HCT116 (cell line): Measurements from ENCODE around the gene MYO3B. TPM values are rescaled to one million over a fixed set of nuclear protein-coding genes. Genes with fewer than 3 reads are reported as not detected.

Experiments used
- ATAC-seq: fragments of 200-7000 bp; cut with Tn5 transposase; 2 replicates; pipeline ENCODE4 v1.9.1; 2020; ENCODE audit warnings: mild to moderate bottlenecking, moderate library complexity
- BruUV-seq: library from RNA; stranded (reverse); fragments of 400-500 nt; replicated peaks from 2 replicates; lab custom pipeline; 2021; lab: Mats Ljungman, UMichigan
- CTCF ChIA-PET: fragments of 300-600 bp; sonication (Branson Sonifier 250); formaldehyde crosslinking; loops from one replicate; lab custom pipeline; 2021; ENCODE audit warnings: antibody characterized with exemption; lab: Charles Lee
- POLR2A ChIA-PET: fragments of 300-600, 350-600 bp; sonication (Branson Sonifier 250); formaldehyde crosslinking; loops from one replicate; lab custom pipeline; 2021; ENCODE audit warnings: antibody characterized with exemption; lab: Charles Lee
- RAD21 ChIA-PET, 2 experiments: fragments of 300-600 bp; sonication (Branson Sonifier 250); formaldehyde crosslinking; loops; one replicate each; lab custom pipeline; 2023; ENCODE audit warnings: low total read pairs in 2 of 2; ENCODE audit not compliant: uncharacterized antibody in 2 of 2, unreplicated experiment in 2 of 2, low non-redundant PET in 1 of 2; lab: Charles Lee
- DNase-seq: peaks from one replicate; pipeline ENCODE4 v3.0.0-alpha.2; 2010; ENCODE audit warnings: low read depth, low spot score
- H2AFZ ChIP-seq: fragments of 200-600 bp; shearing (Covaris generic), sonication (generic); 2 replicates; pipeline ENCODE4 v1.6.1; 2017; ENCODE audit warnings: low read depth, mixed run types, mixed read lengths, antibody characterized with exemption, low read length; ENCODE audit not compliant: poor library complexity, severe bottlenecking
- H3K27ac ChIP-seq: 2 replicates; pipeline ENCODE4 v1.5.1; 2012; ENCODE audit warnings: low read depth, low read length
- H3K27me3 ChIP-seq: fragments of 200-600 bp; sonication (generic); 2 replicates; pipeline ENCODE4 v1.6.1; 2016; ENCODE audit warnings: mixed run types, low read length, mixed read lengths; ENCODE audit not compliant: insufficient read depth
- H3K36me3 ChIP-seq, 2 experiments: fragments of 200-500 bp in 1 of 2; fragments of 200-600 bp in 1 of 2; sonication (Bioruptor generic) in 1 of 2; sonication (generic) in 1 of 2; 2 replicates each; pipeline versions ENCODE4 v1.5.1 to v1.6.1; 2014 to 2016; ENCODE audit warnings: low read length in 2 of 2, inconsistent platforms in 1 of 2, mixed read lengths in 1 of 2, mixed run types in 1 of 2; ENCODE audit not compliant: insufficient read depth in 2 of 2, control insufficient read depth in 1 of 2
- H3K4me1 ChIP-seq, 2 experiments: fragments of 200-600 bp in 1 of 2; sonication (generic) in 1 of 2; 2 replicates each; pipeline versions ENCODE4 v1.5.1 to v1.6.1; 2012 to 2017; ENCODE audit warnings: low read length in 2 of 2, inconsistent platforms in 1 of 2, mild to moderate bottlenecking in 1 of 2, mixed read lengths in 1 of 2, mixed run types in 1 of 2, moderate library complexity in 1 of 2; ENCODE audit not compliant: insufficient read depth in 2 of 2, control insufficient read depth in 1 of 2
- H3K4me2 ChIP-seq: fragments of 200-600 bp; sonication (generic); 2 replicates; pipeline ENCODE4 v1.6.1; 2017; ENCODE audit warnings: mixed run types, low read length, mixed read lengths
- H3K4me3 ChIP-seq, 2 experiments: fragments of 200-600 bp in 1 of 2; sonication (generic) in 1 of 2; replicated peaks in 1 of 2; 2 replicates each; pipeline ENCODE4 v1.5.1; 2011 to 2016; ENCODE audit warnings: low read length in 2 of 2, control low read depth in 1 of 2, low read depth in 1 of 2, mild to moderate bottlenecking in 1 of 2, mixed read lengths in 1 of 2, mixed run types in 1 of 2
- H3K79me2 ChIP-seq: fragments of 200-600 bp; sonication (generic); 2 replicates; pipeline ENCODE4 v1.6.1; 2017; ENCODE audit warnings: mild to moderate bottlenecking, mixed run types, low read length, moderate library complexity, mixed read lengths; ENCODE audit not compliant: insufficient read depth
- H3K9ac ChIP-seq: fragments of 200-600 bp; sonication (generic); 2 replicates; pipeline ENCODE4 v1.6.1; 2016; ENCODE audit warnings: low read length, mixed read lengths
- H3K9me2 ChIP-seq: fragments of 200-600 bp; sonication (generic), shearing (Covaris generic); 2 replicates; pipeline ENCODE4 v1.6.1; 2017; ENCODE audit warnings: mixed run types, mild to moderate bottlenecking, moderate library complexity; ENCODE audit not compliant: insufficient read depth
- H3K9me3 ChIP-seq, 2 experiments: fragments of 200-500 bp in 1 of 2; fragments of 200-600 bp in 1 of 2; sonication (Bioruptor generic) in 1 of 2; sonication (generic) in 1 of 2; 2 replicates each; pipeline ENCODE4 v1.6.1; 2014 to 2017; ENCODE audit warnings: low read length in 2 of 2, mixed read lengths in 2 of 2, inconsistent platforms in 1 of 2, low read depth in 1 of 2, mild to moderate bottlenecking in 1 of 2, mixed run types in 1 of 2, moderate library complexity in 1 of 2; ENCODE audit not compliant: control insufficient read depth in 1 of 2, insufficient read depth in 1 of 2
- H4K20me1 ChIP-seq: fragments of 200-600 bp; sonication (generic), shearing (Covaris generic); 2 replicates; pipeline ENCODE4 v1.6.1; 2017; ENCODE audit warnings: mixed run types, mild to moderate bottlenecking, moderate library complexity; ENCODE audit not compliant: insufficient read depth
- ATF3 ChIP-seq: IDR thresholded peaks from 2 replicates; pipeline ENCODE4 v1.6.1; 2012
- CEBPB ChIP-seq: IDR thresholded peaks from 2 replicates; pipeline ENCODE4 v1.6.1; 2012; ENCODE audit warnings: low read depth
- FOSL1 ChIP-seq: IDR thresholded peaks from 2 replicates; pipeline ENCODE4 v1.6.1; 2012; ENCODE audit warnings: low read depth
- JUND ChIP-seq: IDR thresholded peaks from 2 replicates; pipeline ENCODE4 v1.6.1; 2012
- MAX ChIP-seq: IDR thresholded peaks from 2 replicates; pipeline ENCODE4 v1.6.1; 2012
- RAD21 ChIP-seq: IDR thresholded peaks from 2 replicates; pipeline ENCODE4 v1.6.1; 2012; ENCODE audit warnings: low read depth, mild to moderate bottlenecking
- REST ChIP-seq: IDR thresholded peaks from 2 replicates; pipeline ENCODE4 v1.6.1; 2012; ENCODE audit warnings: low read depth
- SIN3A ChIP-seq: IDR thresholded peaks from 2 replicates; pipeline ENCODE4 v1.6.1; 2012; ENCODE audit warnings: low read depth
- SP1 ChIP-seq: IDR thresholded peaks from 2 replicates; pipeline ENCODE4 v1.6.1; 2012; ENCODE audit warnings: low read depth
- SRF ChIP-seq: IDR thresholded peaks from 2 replicates; pipeline ENCODE4 v1.6.1; 2012; ENCODE audit warnings: low read depth
- ZBTB33 ChIP-seq: IDR thresholded peaks from 2 replicates; pipeline ENCODE4 v1.6.1; 2011; ENCODE audit warnings: mild to moderate bottlenecking, low read length, moderate library complexity; ENCODE audit not compliant: insufficient replicate concordance; ENCODE audit errors: extremely low read depth
- ZFX ChIP-seq: fragments of 450-650 bp; IDR thresholded peaks from 2 replicates; pipeline ENCODE4 v1.6.1; 2017
- ZNF274 ChIP-seq: fragments of 200-500 bp; sonication (Bioruptor generic); IDR thresholded peaks from 2 replicates; pipeline ENCODE4 v1.6.1; 2014; ENCODE audit warnings: mild to moderate bottlenecking, low read depth, low read length, inconsistent platforms
- intact Hi-C: fragments of 100-400 bp; cut with micrococcal nuclease; formaldehyde crosslinking; loops from 2 replicates; pipeline ENCODE4 v1.10.0; 2022
- total RNA-seq: library from RNA; stranded (reverse); gene quantifications from one replicate; pipeline ENCODE4 v1.2.1, GENCODE V29; 2021; ENCODE audit not compliant: unreplicated experiment

Gene MYO3B
- total RNA-seq, 1 experiment from 2014 or later: not detected

- Histone ChIP-seq H3K4me3 (no peak overlapping the region), H3K79me2 (no peaks in the 10 kb centered on the region), H3K27me3 (peaks cover 23% of the 10 kb centered on the region), H3K9me3 (no peaks in the 10 kb centered on the region), H4K20me1 (no peaks in the 10 kb centered on the region), H3K4me2 (no peak overlapping the region), H3K4me1 (no peaks in the 10 kb centered on the region), H3K9ac (no peak overlapping the region)
- ATAC-seq (no peak), DNase-seq (no peak)
- BruUV-seq: no TSS peak
- intact Hi-C loops: no loop called here
- RAD21 ChIA-PET: interaction anchor here in 1 of 2 experiments (0.7 kb wide), 1 partner anchor 365 kb away, joined by 3 read pairs; no protein-coding TSS in a partner anchor
- CTCF ChIA-PET: interaction anchor here (2.2 to 3.5 kb wide), 3 partner anchors 11 to 443 kb away, joined by 5 to 87 read pairs (median 23); partner anchors contain the start of gene GAD1
- no peak for TF ChIP-seq RAD21
- no peak for TF ChIP-seq CEBPB
- TF ChIP-seq ZBTB33: no peak
- no peak for TF ChIP-seq SIN3A
- no peak for TF ChIP-seq ZNF274
- TF ChIP-seq JUND: no peak
- no peak for TF ChIP-seq ZFX
- TF ChIP-seq REST: no peak
- TF ChIP-seq ATF3: no peak
- no peak for TF ChIP-seq FOSL1
- TF ChIP-seq SP1: no peak
- TF ChIP-seq MAX: no peak
- TF ChIP-seq SRF: no peak
- TF ChIP-seq, all 23 proteins: peak for 0
- H2AFZ ChIP-seq: no peak overlapping the region
- H3K36me3 ChIP-seq: no peaks in the 10 kb centered on the region
- no peaks in the 10 kb centered on the region for H3K9me2 ChIP-seq
- POLR2A ChIA-PET: no interaction called here
- H3K27ac ChIP-seq: no peak overlapping the region
These were observed 193.5 kb downstream of the MYO3B start for GRCh38 chr2:170371231-170371998.
